GM12891 (cell line): ENCODE data around the gene DUSP22.

Experiments
- DNase-seq: peaks from one replicate; pipeline ENCODE4 v3.0.0; 2011; ENCODE audit warnings: low spot score; ENCODE audit not compliant: insufficient read length
- FAIRE-seq: peaks from 2 replicates; lab custom pipeline; 2011; peaks lifted over from hg19 to GRCh38; lab: Jason Lieb, UNC
- PAX5 ChIP-seq: IDR thresholded peaks from 2 replicates; pipeline ENCODE4 v1.6.1; 2011; ENCODE audit warnings: low read length, moderate library complexity, mild to moderate bottlenecking; ENCODE audit not compliant: insufficient read depth, severe bottlenecking
- POLR2A ChIP-seq: IDR thresholded peaks from 2 replicates; pipeline ENCODE4 v1.6.1; 2011; ENCODE audit warnings: low read depth, low read length, control low read depth
- POLR2AphosphoS5 ChIP-seq: IDR thresholded peaks from 2 replicates; pipeline ENCODE4 v1.6.1; 2011; ENCODE audit warnings: low read depth, low read length, control low read depth
- POU2F2 ChIP-seq: IDR thresholded peaks from 2 replicates; pipeline ENCODE4 v1.6.1; 2011; ENCODE audit warnings: low read depth, mild to moderate bottlenecking, control low read depth, low read length, moderate library complexity
- SPI1 ChIP-seq: IDR thresholded peaks from 2 replicates; pipeline ENCODE4 v1.6.1; 2011; ENCODE audit warnings: low read depth, low read length, control low read depth
- TAF1 ChIP-seq: IDR thresholded peaks from 2 replicates; pipeline ENCODE4 v1.6.1; 2011; ENCODE audit warnings: low read depth, low read length, control low read depth

Gene DUSP22

GRCh38 chr6:331622-332521 is 39.6 kb downstream of the DUSP22 start:
- TF ChIP-seq POLR2A (0 out of 2 replicates have a peak, but pooled peaks have one; percentile 44), POU2F2 (peak; percentile 100), TAF1 (no peak), PAX5 (no peak), POLR2AphosphoS5 (peak; percentile 57), SPI1 (no peak)
- no peak for DNase-seq
- peak; percentile 85 for FAIRE-seq

DNA sequence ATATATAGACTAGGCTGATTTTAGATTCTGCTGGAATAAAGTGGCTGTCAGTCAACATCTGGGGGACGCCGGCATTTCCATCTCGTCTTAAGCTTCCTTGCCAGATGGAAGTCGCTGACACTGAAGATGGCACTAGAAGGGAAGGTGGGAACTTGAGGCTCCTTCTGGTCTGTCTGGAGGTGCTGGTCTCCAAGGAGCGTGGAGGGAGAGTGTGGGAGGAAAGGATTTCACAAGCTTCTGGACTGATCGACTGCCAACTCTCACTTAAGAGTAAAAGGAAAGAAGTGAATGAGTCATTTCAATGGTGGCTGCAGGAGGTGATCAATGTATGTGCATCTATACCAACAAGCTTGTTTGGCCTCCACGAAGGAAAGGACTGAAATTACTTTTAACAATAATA is 40.4 kb downstream of the DUSP22 start:
- no peak for FAIRE-seq
- no peak for TF ChIP-seq TAF1
- no peak for TF ChIP-seq POU2F2
- no peak for TF ChIP-seq POLR2AphosphoS5
- no peak for TF ChIP-seq PAX5
- TF ChIP-seq POLR2A: no peak
- TF ChIP-seq SPI1: no peak
- no peak for DNase-seq

GRCh38 chr6:333379-334002 is 41.2 kb downstream of the DUSP22 start:
- FAIRE-seq: no peak
- no peak for DNase-seq
- TF ChIP-seq POLR2AphosphoS5 (no peak), POLR2A (no peak), PAX5 (no peak), POU2F2 (no peak), TAF1 (no peak), SPI1 (no peak)

DNA sequence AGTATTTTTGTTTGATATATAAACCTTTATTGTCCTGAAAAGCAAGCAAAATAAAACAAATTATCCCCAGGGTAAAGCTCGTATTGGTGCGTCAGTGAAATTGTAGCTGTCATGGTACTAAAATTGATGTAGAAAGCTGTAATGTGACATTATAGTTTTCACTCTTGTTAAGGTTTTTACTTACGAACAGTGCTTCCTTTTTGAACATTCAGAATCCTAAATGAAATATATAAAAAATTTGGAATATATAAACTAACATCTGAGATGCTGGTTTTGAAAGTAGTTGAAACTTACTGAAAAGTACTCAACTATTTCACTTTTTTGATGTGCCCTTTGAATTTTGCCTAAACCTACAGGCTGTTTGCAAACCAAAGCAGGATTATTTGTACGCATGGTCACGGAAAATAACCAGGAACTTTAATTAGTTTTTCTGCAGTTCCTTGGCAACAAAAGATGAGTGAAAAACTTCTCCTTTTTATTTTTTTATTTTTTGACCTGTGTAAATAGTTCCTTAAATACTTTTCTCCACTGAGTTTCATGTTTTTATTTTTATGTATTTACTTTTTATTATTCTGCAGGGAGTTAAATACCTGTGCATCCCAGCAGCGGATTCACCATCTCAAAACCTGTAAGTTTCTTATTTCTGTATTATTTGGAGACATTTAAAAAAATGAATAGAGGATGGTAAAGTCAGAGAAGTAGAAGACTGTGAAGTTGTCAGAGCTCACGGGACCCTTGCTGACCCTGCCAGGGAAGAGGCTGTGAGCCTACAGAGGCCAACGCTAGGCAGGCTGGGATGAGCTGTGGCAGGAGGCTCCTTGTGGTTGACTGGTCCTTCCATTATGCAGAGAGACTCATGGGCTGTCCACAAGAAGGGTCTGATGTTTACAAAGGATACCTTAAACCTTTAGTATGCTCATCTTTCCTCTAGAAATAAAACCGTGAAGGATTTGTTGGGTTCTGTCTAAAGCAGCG is 42.5 kb downstream of the DUSP22 start:
- TF ChIP-seq POU2F2 (no peak), TAF1 (no peak), PAX5 (no peak), SPI1 (no peak), POLR2AphosphoS5 (no peak), POLR2A (no peak)
- FAIRE-seq: no peak
- no peak for DNase-seq

GRCh38 chr6:335572-335971 is 43.3 kb downstream of the DUSP22 start:
- TF ChIP-seq SPI1 (no peak), TAF1 (no peak), POLR2AphosphoS5 (no peak), POU2F2 (no peak), POLR2A (no peak), PAX5 (no peak)
- FAIRE-seq: no peak
- no peak for DNase-seq

DNA sequence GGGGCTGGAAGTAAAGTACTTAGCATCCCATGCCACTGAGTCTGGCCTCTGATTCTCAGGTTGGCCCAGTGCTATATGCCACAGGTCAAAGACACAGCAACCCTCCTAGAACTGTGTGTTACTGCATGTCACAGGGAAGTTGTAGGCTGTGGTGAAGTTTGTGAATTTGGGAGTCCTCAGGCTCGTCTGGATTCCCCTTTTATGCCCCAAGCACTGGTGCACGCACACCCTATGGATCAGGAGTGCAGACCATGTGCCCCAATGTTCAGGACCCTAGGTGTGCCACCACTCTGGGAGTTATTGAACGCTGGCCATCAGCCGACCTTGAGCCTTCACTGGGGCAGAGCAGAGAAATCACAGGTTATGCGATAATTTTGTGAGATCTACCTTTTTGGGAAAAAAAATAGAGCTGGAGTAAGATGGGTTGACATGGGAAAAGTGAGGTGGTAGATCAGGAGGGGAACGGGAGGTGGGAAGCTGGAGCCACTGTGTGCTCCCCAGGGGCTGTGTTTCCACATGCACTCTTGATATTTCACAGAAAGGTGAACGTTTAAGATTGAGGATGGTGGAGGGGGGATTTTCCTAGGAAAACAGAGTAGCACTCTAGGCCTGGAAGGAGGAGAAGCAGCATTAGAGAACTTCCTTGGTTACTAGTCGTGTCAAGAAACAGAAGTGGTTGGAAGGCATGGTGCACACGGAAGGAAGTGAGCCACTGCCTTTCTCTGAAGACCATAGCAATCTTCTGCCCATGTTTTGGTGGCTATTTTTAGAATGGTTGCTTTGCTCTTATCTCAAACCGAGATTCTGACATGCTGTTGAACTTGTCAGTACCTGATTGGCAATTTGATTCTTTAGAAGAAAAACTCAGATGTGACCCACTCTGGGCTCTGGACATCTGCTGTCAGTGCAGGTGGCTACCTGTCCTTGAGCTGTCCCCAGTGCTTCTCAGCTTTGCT is 44.1 kb downstream of the DUSP22 start:
- FAIRE-seq: peak; percentile 76
- TF ChIP-seq SPI1: peak; percentile 90
- TF ChIP-seq POLR2AphosphoS5: no peak
- no peak for DNase-seq

DNA sequence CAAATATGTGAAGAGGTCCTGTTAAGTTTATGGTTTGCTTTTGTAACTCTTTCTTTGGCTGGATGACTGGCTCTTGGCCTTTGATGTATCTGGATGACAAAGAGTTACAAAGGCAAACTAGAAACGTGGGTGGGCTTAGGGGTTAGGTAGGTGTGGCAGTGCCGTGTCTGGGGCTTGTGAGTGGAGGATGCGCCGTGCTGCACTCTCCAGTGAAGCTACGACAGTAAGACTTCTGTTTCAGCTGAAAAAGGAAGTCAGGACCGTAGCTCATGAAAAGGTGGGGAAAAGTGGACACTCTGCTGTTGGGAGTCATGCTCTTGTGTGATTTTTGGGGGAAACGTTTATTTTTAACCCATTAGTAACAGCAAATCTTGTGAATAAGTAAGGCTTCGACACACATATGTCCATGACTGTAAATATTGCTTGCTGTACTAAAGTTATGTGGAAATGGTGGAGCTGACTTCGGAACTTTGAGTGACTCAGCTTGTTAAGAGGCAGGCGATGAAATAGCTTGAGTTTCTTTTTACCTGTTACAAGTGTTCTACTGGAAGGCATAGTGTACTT is 45.6 kb downstream of the DUSP22 start:
- peak; percentile 50 for FAIRE-seq
- DNase-seq: no peak
- TF ChIP-seq PAX5: no peak
- peak; percentile 54 for TF ChIP-seq SPI1

GRCh38 chr6:338815-339262 is 46.6 kb downstream of the DUSP22 start:
- TF ChIP-seq POU2F2 (no peak), SPI1 (0 out of 2 replicates have a peak, but pooled peaks have one; percentile 7)
- DNase-seq (no peak), FAIRE-seq (no peak)
